Bronchial epithelial cell (primary cell): Measurements from ENCODE around the gene AP3D1. TPM values are rescaled to one million over a fixed set of nuclear protein-coding genes. Genes with fewer than 3 reads are reported as not detected.

Experiments
- DNase-seq: peaks from one replicate; pipeline ENCODE4 v3.0.0-alpha.2; 2010; ENCODE audit warnings: low read depth
- FAIRE-seq: peaks from 2 replicates; lab custom pipeline; 2011; peaks lifted over from hg19 to GRCh38; lab: Jason Lieb, UNC
- H3K27me3 ChIP-seq: 2 replicates; pipeline ENCODE4 v1.5.1; 2011; ENCODE audit warnings: low read length; ENCODE audit not compliant: control insufficient read depth, insufficient read depth
- H3K36me3 ChIP-seq: 2 replicates; pipeline ENCODE4 v1.5.1; 2011; ENCODE audit warnings: low read length; ENCODE audit not compliant: control insufficient read depth, insufficient read depth
- H3K4me3 ChIP-seq: 2 replicates; pipeline ENCODE4 v1.5.1; 2011; ENCODE audit warnings: mild to moderate bottlenecking, low read depth, low read length, control low read depth
- total RNA-seq: library from RNA; depleted of rRNA; stranded (reverse); fragments of >200 nt; gene quantifications from 2 replicates; pipeline ENCODE4 v1.2.1, GENCODE V29; 2014
- TF ChIP-seq, protein P1 (sequence below): IDR thresholded peaks from 2 replicates; pipeline ENCODE4 v1.5.1; 2011; ENCODE audit warnings: mild to moderate bottlenecking, moderate library complexity, low read length, control low read depth, inconsistent platforms; ENCODE audit not compliant: insufficient read depth, severe bottlenecking

The AP3D1 gene
- total RNA-seq, 1 donor from 2014 or later: 72.1 TPM

- DNase-seq: no peak
- peaks cover 23% of the 10 kb centered on the region for H3K36me3 ChIP-seq
- TF ChIP-seq, protein P1, sequence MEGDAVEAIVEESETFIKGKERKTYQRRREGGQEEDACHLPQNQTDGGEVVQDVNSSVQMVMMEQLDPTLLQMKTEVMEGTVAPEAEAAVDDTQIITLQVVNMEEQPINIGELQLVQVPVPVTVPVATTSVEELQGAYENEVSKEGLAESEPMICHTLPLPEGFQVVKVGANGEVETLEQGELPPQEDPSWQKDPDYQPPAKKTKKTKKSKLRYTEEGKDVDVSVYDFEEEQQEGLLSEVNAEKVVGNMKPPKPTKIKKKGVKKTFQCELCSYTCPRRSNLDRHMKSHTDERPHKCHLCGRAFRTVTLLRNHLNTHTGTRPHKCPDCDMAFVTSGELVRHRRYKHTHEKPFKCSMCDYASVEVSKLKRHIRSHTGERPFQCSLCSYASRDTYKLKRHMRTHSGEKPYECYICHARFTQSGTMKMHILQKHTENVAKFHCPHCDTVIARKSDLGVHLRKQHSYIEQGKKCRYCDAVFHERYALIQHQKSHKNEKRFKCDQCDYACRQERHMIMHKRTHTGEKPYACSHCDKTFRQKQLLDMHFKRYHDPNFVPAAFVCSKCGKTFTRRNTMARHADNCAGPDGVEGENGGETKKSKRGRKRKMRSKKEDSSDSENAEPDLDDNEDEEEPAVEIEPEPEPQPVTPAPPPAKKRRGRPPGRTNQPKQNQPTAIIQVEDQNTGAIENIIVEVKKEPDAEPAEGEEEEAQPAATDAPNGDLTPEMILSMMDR: no peak
- H3K4me3 ChIP-seq: no peak overlapping the region
- FAIRE-seq: no peak
- H3K27me3 ChIP-seq: no peaks in the 10 kb centered on the region
Measured at GRCh38 chr19:2142173-2142829, 9.1 kb downstream of the AP3D1 start.

DNA sequence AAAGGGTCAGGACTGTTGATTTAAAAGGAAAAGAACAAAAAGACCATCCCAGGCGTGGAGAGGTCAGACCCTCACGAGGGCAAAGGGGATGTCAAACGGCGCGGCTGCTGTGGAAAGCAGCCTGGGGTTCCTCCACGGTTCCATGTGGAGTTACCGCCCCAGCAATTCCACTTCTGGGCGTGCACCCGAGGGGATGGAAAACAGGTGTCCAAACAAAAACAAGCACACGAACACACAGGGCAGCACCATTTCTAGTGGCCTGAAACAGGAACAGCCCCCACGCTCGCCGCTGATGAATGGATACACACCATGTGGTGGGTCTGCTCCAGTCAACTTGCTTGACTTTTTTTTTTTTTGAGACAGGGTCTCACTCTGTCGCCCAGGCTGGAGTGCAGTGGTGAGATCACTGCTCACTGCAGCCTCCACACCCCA is 11.2 kb downstream of the AP3D1 start:
- TF ChIP-seq, protein P1: no peak
- Histone ChIP-seq H3K27me3 (no peaks in the 10 kb centered on the region), H3K36me3 (peaks cover 30% of the 10 kb centered on the region), H3K4me3 (no peak overlapping the region)
- no peak for FAIRE-seq
- no peak for DNase-seq

DNA sequence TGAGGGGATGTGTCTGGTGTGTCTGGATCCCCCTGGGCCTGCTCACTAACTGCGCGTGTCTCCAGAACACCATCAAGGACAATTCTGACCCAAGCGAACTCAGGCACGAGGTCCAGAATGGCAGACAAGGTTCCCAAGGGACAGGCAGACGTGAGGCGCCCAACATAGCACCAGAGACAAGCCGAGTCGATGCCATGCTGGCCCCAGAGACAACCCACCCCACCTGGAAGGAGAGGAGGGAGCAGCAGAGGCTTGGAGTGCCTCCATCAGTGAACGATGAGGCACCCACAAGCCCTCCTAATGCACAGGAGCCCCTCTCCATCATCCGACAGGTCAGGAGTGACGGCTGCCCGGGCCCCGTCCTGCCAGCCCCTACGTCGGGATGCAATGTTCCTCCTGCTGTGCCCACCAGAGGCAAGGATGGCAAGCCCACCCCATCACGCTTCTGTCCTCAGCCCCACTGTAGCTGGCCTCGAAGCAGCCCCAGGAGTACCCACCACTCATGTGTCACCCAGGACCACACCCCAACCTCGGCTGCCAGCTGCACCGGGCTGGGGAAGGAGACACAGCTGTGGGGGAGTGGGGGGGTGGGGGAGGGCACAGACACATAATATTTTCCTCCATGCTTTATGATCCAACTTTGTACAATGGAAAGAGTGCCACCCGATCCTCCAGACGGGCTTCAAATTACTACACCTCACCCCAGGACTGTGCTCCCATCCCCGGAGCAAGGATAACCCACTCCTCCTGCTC is 11.8 kb downstream of the AP3D1 start:
- DNase-seq (no peak), FAIRE-seq (no peak)
- no peak overlapping the region for H3K4me3 ChIP-seq
- peaks cover 28% of the 10 kb centered on the region for H3K36me3 ChIP-seq
- TF ChIP-seq, protein P1: no peak
- no peaks in the 10 kb centered on the region for H3K27me3 ChIP-seq

DNA sequence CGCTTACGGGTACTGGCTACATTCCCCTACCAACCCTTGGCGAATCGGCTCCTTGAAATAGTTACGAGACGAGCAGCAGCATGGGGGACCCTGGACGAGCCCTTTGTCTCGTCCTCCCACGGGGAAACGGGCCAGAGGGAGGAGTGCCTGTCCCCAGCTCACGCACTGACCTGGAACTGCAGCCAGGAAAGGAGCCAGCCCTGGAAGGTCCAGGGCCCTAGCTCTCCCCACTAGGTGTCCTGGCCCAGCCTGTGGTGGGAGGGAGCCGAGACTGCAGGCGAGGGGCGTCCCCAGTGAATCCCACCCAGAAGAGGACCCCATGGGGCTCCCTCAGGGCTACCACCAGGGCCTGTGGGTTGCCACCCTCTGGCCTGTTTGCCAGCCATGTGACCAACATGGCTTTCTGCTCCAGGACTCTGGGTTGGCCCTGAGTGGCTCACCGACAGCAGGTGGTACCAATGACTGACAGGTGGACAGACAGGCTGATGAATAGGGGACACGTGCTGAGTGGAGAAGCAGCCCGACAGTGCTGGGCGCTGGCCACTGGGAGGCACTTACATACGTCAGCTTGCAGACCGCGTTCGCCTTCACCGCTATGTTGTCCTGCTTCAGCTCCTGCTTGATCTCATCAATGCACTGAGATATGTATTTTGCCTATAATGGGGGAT is 13.2 kb downstream of the AP3D1 start:
- TF ChIP-seq, protein P1: no peak
- no peak for FAIRE-seq
- peaks cover 29% of the 10 kb centered on the region for H3K36me3 ChIP-seq
- DNase-seq: no peak
- H3K27me3 ChIP-seq: no peaks in the 10 kb centered on the region
- H3K4me3 ChIP-seq: no peak overlapping the region

GRCh38 chr19:2136796-2137195 is 14.6 kb downstream of the AP3D1 start:
- H3K27me3 ChIP-seq: no peaks in the 10 kb centered on the region
- peaks cover 39% of the 10 kb centered on the region for H3K36me3 ChIP-seq
- H3K4me3 ChIP-seq: no peak overlapping the region
- TF ChIP-seq, protein P1: no peak
- FAIRE-seq: no peak
- no peak for DNase-seq
